ENCODE data around the gene CETP. TPM values are rescaled to one million over a fixed set of nuclear protein-coding genes. Genes with fewer than 3 reads are reported as not detected.
"Not testable (repeated sequence)": the region's sequence is repeated elsewhere in the genome, so short reads cannot be mapped to it uniquely, and the experiment has no call there.

The CETP gene
- polyA plus RNA-seq, 1 donor (not counting 4 experiments of a cell fraction or from before 2014, with no cell fraction given) = not detected

- TF ChIP-seq, protein P1, sequence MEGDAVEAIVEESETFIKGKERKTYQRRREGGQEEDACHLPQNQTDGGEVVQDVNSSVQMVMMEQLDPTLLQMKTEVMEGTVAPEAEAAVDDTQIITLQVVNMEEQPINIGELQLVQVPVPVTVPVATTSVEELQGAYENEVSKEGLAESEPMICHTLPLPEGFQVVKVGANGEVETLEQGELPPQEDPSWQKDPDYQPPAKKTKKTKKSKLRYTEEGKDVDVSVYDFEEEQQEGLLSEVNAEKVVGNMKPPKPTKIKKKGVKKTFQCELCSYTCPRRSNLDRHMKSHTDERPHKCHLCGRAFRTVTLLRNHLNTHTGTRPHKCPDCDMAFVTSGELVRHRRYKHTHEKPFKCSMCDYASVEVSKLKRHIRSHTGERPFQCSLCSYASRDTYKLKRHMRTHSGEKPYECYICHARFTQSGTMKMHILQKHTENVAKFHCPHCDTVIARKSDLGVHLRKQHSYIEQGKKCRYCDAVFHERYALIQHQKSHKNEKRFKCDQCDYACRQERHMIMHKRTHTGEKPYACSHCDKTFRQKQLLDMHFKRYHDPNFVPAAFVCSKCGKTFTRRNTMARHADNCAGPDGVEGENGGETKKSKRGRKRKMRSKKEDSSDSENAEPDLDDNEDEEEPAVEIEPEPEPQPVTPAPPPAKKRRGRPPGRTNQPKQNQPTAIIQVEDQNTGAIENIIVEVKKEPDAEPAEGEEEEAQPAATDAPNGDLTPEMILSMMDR (optimal IDR thresholded peaks at IDR 0.05 in 1 of 3, IDR thresholded peaks at IDR 0.05 in 1 of 3, conservative IDR thresholded peaks at IDR 0.05 in 1 of 3; ENCODE audit: extremely low read depth in 1 of 3, insufficient read depth in 2 of 3, low read length in 3 of 3) = no peak
- TF ChIP-seq EZH2 (IDR thresholded peaks at IDR 0.05; ENCODE audit: low read length) = no peak
- Histone ChIP-seq H3K4me2 (ENCODE audit: control insufficient read depth, extremely low read depth, insufficient read depth, low read depth, low read length) (no peak overlapping the region), H3K9ac (ENCODE audit: control insufficient read depth, extremely low read depth, insufficient read depth, low read length) (no peak overlapping the region), H3K79me2 (ENCODE audit: control insufficient read depth, insufficient read depth, low read length) (no peaks in the 10 kb centered on the region), H3K27me3 (ENCODE audit: control insufficient read depth, extremely low read depth, insufficient read depth, low read length) (no peaks in the 10 kb centered on the region), H3K9me3 (ENCODE audit: control insufficient read depth, low read depth, low read length) (no peaks in the 10 kb centered on the region), H2AFZ (ENCODE audit: control insufficient read depth, low read length) (no peak overlapping the region), H3K36me3 (ENCODE audit: control insufficient read depth in 2 of 2, extremely low read depth in 1 of 2, insufficient read depth in 2 of 2, low read length in 2 of 2) (no peaks in the 10 kb centered on the region), H3K9me1 (ENCODE audit: control insufficient read depth, extremely low read depth, insufficient read depth, low read length) (peaks cover 3% of the 10 kb centered on the region), H3K27ac (ENCODE audit: control insufficient read depth, insufficient read depth, low read length) (peak overlapping the region; percentile 7), H3K4me1 (ENCODE audit: control insufficient read depth, extremely low read depth, insufficient read depth, low read length) (peaks cover 35% of the 10 kb centered on the region), H4K20me1 (ENCODE audit: control insufficient read depth, extremely low read depth, insufficient read depth, low read length) (no peaks in the 10 kb centered on the region), H3K4me3 (ENCODE audit: control insufficient read depth in 2 of 3, extremely low read depth in 1 of 3, insufficient read depth in 2 of 3, low read depth in 1 of 3, low read length in 3 of 3) (no peak overlapping the region)
- no peak for DNase-seq (ENCODE audit: low read depth, low spot score)
- dilution Hi-C loops (cut with MboI; ENCODE audit: extremely low pct_ligation_motif_present, low sequenced_read_pairs) = no loop called here
- no peak for FAIRE-seq
These were observed 42.0 kb downstream of the CETP start for GRCh38 chr16:57003439-57004386.

DNA sequence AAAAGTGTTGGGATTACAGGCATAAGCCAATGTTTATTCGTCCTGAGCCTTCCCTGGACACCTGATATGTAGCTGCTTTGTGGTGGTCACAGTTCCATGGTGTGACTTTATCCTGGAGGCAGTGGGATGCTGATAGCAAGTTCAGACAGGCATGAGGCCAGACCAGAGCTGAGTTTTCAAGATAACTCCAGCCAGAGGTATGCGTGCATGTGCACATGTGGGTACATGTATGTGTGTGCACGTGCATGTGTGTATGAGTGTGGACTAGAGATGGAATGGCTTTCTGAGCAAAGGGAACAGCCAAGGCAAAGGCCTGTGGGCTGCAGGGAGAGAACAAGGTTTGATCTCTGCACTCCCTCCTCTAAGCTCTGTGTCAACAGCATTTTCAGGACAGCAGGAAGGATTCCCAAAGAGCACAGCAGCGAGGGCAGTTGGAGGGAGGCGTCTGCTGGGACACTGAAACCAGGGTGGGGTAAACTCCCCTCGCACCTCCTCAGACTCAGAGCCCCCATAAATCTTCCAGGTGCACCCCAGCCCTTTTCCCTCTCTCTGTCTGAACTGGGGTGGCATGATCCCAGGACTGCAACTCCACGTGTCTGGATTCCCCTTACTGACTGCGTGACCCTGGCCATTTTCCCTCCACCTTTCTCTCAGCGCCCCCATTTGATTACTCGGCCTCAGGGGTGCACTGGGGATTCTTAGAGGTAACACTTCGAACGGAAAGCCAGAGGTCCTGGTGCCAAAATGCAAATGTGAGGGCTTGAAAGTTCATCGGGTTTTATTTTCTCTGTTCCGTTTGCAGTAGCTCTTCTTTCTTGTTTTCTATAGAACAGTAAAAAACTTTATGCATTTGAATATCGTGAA lies 42.9 kb downstream of the CETP start:
- peak overlapping the region; percentile 7 for H3K27ac ChIP-seq (ENCODE audit: control insufficient read depth, insufficient read depth, low read length)
- peaks cover 27% of the 10 kb centered on the region for H3K4me1 ChIP-seq (ENCODE audit: control insufficient read depth, extremely low read depth, insufficient read depth, low read length)
- H3K4me3 ChIP-seq (ENCODE audit: control insufficient read depth in 2 of 3, extremely low read depth in 1 of 3, insufficient read depth in 2 of 3, low read depth in 1 of 3, low read length in 3 of 3) = no peak overlapping the region
- no peaks in the 10 kb centered on the region for H3K79me2 ChIP-seq (ENCODE audit: control insufficient read depth, insufficient read depth, low read length)
- no peak overlapping the region for H3K9ac ChIP-seq (ENCODE audit: control insufficient read depth, extremely low read depth, insufficient read depth, low read length)
- H3K36me3 ChIP-seq (ENCODE audit: control insufficient read depth in 2 of 2, extremely low read depth in 1 of 2, insufficient read depth in 2 of 2, low read length in 2 of 2) = no peaks in the 10 kb centered on the region
- no peak for TF ChIP-seq EZH2 (IDR thresholded peaks at IDR 0.05; ENCODE audit: low read length)
- TF ChIP-seq, protein P1 (optimal IDR thresholded peaks at IDR 0.05 in 1 of 3, IDR thresholded peaks at IDR 0.05 in 1 of 3, conservative IDR thresholded peaks at IDR 0.05 in 1 of 3; ENCODE audit: extremely low read depth in 1 of 3, insufficient read depth in 2 of 3, low read length in 3 of 3) = no peak
- no peaks in the 10 kb centered on the region for H3K9me3 ChIP-seq (ENCODE audit: control insufficient read depth, low read depth, low read length)
- no peak overlapping the region for H3K4me2 ChIP-seq (ENCODE audit: control insufficient read depth, extremely low read depth, insufficient read depth, low read depth, low read length)
- dilution Hi-C loops (cut with MboI; ENCODE audit: extremely low pct_ligation_motif_present, low sequenced_read_pairs) = no loop called here
- DNase-seq (ENCODE audit: low read depth, low spot score) (no peak), FAIRE-seq (peak; percentile 92)
- H2AFZ ChIP-seq (ENCODE audit: control insufficient read depth, low read length) = no peak overlapping the region
- no peaks in the 10 kb centered on the region for H3K27me3 ChIP-seq (ENCODE audit: control insufficient read depth, extremely low read depth, insufficient read depth, low read length)
- no peaks in the 10 kb centered on the region for H4K20me1 ChIP-seq (ENCODE audit: control insufficient read depth, extremely low read depth, insufficient read depth, low read length)
- peaks cover 3% of the 10 kb centered on the region for H3K9me1 ChIP-seq (ENCODE audit: control insufficient read depth, extremely low read depth, insufficient read depth, low read length)

- DNase-seq (ENCODE audit: low read depth, low spot score); H3K27ac ChIP-seq (ENCODE audit: control insufficient read depth, insufficient read depth, low read length); H3K4me3 ChIP-seq (ENCODE audit: control insufficient read depth in 2 of 3, extremely low read depth in 1 of 3, insufficient read depth in 2 of 3, low read depth in 1 of 3, low read length in 3 of 3); H4K20me1 ChIP-seq (ENCODE audit: control insufficient read depth, extremely low read depth, insufficient read depth, low read length); H3K9ac ChIP-seq (ENCODE audit: control insufficient read depth, extremely low read depth, insufficient read depth, low read length); H2AFZ ChIP-seq (ENCODE audit: control insufficient read depth, low read length); H3K27me3 ChIP-seq (ENCODE audit: control insufficient read depth, extremely low read depth, insufficient read depth, low read length); H3K9me3 ChIP-seq (ENCODE audit: control insufficient read depth, low read depth, low read length); dilution Hi-C loops (cut with MboI; ENCODE audit: extremely low pct_ligation_motif_present, low sequenced_read_pairs); H3K79me2 ChIP-seq (ENCODE audit: control insufficient read depth, insufficient read depth, low read length); H3K9me1 ChIP-seq (ENCODE audit: control insufficient read depth, extremely low read depth, insufficient read depth, low read length); FAIRE-seq; H3K4me2 ChIP-seq (ENCODE audit: control insufficient read depth, extremely low read depth, insufficient read depth, low read depth, low read length); H3K36me3 ChIP-seq (ENCODE audit: control insufficient read depth in 2 of 2, extremely low read depth in 1 of 2, insufficient read depth in 2 of 2, low read length in 2 of 2): not testable (repeated sequence)
- peaks cover 17% of the 10 kb centered on the region for H3K4me1 ChIP-seq (ENCODE audit: control insufficient read depth, extremely low read depth, insufficient read depth, low read length)
These were observed 43.8 kb downstream of the CETP start for GRCh38 chr16:57005597-57005996.
